ENCODE data around the gene PRKD3.
"Not testable (repeated sequence)": the region's sequence is repeated elsewhere in the genome, so short reads cannot be mapped to it uniquely, and the experiment has no call there.

Gene PRKD3

DNA sequence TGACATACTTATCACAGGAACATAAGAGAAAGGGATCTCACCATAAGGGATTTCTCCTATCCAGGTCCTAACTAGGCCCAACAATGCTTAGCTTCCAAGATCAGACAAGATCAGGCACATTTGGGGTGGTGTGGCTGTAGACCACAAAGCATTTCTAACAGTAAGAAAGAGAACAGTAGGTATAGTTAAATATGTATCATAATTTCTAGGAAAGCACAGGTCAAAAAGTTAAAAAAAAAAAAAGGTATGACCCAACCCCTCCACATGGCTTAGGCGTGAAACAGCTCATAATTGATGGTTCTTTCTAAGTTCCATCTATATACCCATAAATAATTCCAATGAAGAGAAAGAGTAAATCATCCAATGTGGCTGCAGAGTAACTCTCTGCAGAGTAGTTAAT lies 6.9 kb downstream of the PRKD3 start:
- in situ Hi-C loops (cut with MboI; ENCODE audit: low sequenced_read_pairs): no loop called here

DNA sequence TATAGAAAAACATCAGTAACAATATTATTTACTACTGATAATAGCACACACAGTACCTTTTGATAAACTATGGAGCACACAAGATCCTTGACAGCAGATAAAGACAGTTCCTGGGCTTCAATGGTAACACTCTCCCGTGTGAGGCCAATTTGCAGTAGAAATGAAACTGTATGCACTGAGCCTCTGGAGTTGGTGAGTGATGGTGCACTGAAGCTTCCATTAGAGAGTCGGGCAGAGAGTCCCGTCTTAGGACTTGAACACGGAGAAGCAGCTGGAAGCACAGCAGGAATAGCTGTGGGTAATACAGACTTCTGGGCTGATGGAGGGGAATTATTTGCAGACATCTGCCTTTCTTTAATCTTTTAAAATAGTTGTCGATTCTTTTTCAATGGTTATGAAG lies 8.5 kb downstream of the PRKD3 start:
- in situ Hi-C loops (cut with MboI; ENCODE audit: low sequenced_read_pairs): no loop called here

DNA sequence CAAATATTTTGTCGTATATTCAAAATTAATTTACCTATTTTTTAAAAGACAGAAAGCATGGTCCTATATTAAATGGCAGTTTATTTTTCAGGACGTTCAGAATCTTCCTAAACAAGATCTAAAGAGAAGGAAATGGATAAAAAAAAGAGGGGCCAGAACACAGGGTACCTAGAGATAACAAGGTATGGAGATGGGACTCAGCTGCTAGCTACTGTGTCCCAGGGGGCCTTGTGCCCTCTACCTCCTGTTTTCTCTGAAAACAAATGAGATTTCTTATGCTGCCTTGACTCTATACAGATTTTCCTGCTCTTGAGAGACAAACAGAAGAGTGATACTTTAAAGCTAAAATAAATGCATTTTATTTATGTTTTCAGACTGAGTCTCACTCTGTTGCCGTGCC lies 9.3 kb downstream of the PRKD3 start:
- in situ Hi-C loops (cut with MboI; ENCODE audit: low sequenced_read_pairs): no loop called here

DNA sequence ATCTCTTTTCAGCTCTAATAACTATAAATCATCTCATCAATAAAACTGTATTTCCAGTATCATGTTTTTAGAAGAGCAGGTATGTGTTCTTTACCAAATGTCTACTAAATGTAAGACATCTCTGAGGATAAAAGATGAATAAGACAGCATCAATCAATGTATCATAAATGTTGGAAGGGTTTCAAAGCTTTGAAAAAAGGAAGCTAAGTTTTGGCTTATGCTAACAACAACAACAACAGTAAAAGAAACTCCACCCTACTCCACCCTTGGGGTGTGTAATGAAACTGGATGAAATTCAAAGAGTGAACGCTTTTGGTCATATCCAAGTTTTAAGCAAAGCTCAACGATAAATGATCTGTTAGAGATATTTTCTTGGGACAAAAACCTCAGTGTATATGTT lies 17.1 kb downstream of the PRKD3 start:
- in situ Hi-C loops (cut with MboI; ENCODE audit: low sequenced_read_pairs): no loop called here

DNA sequence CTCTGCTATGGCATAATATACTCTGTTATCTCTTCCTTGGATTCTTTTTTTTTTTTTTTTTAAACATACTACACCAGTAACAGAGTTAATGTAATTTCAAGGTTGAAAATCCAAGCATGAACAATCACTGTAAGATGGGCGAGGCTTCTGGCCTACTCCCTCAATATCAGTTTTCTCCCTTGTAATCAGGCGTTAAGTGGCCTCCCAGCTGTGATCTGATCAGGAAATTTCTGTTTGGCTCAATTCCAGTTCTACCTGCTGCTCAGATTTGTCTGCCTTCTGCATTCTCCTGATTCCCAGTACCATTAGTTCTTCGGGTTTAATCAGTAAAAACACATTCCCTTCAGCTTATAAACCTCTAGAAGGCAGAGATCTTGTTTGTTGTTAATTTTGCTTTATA lies 18.6 kb downstream of the PRKD3 start:
- in situ Hi-C loops (cut with MboI; ENCODE audit: low sequenced_read_pairs): no loop called here

DNA sequence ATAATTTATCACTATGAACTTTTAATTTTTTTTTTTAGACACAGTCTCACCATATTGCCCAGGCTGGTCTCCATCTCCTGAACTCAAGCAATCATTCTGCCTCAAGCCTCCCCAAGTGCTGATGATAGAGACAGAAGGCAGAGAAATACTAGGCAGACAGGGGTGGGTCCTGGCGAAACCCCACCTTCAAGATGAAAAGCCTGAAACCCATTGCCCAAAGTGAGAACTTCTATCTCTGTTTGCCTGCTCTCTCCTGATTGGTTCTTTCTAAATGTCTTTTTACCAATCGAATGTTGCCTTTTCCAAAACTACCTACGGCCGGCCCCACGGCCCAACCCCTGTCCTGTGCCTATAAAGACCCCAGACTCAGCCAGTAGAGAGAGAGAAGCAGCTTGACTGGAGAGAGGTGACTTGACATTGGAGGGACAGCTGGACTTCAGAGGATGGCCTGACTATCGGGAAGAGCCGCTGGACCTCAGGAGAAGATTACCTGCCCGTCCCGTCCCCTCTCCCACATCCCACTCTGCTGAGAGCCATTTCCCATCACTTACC lies 21.9 kb downstream of the PRKD3 start:
- in situ Hi-C loops (cut with MboI; ENCODE audit: low sequenced_read_pairs): no loop called here

DNA sequence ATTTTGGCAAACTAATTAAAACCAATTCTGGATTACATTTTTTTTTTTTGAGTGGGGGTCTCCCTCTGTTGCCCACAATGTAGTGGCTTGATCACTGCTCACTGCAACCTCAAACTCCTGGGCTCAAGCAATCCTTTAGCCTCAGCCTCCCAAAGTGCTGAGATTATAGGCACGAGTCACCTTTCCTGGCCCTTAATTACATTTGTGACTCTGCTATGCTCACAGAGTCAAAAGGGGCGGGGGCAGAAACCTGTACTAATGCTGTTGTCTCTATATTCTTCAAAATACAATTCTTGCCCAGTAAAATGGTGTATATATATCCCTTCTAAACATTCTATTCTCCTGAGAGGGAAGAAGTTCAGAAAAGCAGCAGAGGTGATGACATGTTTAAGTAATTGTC lies 23.2 kb downstream of the PRKD3 start:
- in situ Hi-C loops (cut with MboI; ENCODE audit: low sequenced_read_pairs): no loop called here

DNA sequence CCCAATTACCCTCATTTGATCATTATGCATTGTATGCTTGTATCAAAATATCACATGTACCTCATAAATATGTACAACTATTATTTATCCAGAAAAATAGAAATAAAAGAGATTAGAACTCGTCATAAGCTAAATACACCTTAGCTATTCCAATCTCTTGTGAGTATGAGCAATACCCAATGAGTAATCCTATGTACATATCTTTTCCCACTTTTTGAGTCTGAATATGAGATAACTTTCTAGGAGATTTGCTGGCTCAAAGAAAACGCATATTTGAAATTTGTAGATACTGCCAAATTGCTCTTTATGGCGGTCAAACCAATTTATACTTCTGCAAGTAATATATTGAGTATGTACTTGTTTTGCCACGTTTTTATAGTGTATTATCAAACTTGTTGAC lies 24.1 kb downstream of the PRKD3 start:
- in situ Hi-C loops (cut with MboI; ENCODE audit: low sequenced_read_pairs): no loop called here

DNA sequence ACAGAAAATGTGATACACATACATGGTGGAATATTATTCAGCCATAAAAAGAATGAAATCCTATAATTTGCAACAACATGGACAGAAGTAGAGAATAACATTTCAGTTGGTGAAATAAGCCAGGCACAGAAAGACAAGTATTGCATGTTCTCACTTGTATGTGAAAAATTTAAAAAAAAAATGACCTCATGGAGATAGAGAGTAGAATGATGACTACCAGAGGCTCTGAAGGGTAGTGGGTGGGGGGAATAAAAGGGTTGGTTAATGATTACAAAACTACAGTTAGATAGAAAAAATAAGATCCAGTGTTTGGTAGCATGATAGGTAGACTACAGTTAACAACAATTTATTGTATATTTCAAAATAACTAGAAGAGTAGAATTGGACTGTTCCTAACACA lies 24.5 kb downstream of the PRKD3 start:
- in situ Hi-C loops (cut with MboI; ENCODE audit: low sequenced_read_pairs): no loop called here

DNA sequence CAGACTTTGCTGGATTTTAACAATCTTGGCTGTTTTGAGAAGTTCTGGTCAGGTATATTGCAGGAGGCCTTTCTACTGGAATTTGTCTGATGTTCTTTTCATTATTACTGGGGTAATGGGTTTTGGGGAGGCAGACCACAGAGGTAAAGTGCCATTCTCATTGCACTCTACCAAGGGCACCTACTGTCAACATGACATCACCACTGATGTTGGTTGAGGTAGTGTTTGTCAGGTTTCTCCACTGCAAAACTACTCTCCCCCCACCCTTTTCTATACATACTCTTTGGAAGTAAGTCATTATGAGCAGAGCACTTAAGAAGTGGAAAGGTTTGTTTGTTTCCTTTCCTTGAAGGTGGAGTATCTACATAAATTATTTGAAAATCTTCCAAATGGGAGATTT lies 27.0 kb downstream of the PRKD3 start:
- in situ Hi-C loops (cut with MboI; ENCODE audit: low sequenced_read_pairs): no loop called here

DNA sequence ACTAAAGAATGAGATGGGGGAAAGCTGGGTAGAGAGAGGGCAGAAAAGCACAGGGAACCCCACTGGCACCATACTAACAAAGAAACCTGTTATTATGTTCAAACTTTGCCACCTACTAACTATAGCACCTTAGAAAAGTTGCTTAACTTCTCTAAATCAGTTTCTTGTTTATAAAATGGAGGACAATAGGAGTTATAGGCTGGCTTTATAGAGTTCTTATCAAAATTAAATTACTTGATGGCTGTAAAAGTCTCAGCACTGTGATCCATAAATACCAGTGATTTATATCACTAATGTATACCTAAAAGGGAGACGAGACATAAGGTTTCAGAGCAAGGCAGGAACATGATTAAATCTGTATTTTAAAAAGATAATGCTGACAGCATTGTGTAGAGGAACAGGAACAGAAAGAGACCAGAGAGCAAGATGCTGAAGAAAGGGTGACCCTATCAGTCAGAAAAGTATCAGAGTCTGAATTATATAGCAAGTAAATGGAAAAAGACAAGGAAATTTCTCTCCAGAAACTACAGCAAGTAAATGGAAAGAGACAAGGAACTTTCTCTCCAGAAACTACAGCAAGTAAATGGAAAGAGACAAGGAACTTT lies 29.1 kb downstream of the PRKD3 start:
- in situ Hi-C loops (cut with MboI; ENCODE audit: low sequenced_read_pairs): no loop called here

DNA sequence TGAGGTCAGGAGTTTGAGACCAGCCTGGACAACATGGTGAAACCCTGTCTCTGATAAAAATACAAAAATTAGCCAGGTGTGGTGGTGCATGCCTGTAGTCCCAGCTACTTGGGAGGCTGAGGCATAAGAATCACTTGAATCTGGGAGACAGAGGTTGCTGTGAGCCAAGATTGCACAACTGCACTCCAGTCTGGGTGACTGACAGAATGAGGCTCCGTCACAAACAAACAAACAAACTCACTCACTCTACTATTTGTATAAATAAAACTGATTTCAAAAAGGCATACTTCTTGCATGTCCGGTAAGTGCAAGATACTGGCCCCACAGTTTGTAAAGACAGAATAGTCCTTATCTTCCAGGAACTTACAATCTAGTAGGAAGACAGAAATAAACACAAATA lies 29.8 kb downstream of the PRKD3 start:
- in situ Hi-C loops (cut with MboI; ENCODE audit: low sequenced_read_pairs): not testable (repeated sequence)

DNA sequence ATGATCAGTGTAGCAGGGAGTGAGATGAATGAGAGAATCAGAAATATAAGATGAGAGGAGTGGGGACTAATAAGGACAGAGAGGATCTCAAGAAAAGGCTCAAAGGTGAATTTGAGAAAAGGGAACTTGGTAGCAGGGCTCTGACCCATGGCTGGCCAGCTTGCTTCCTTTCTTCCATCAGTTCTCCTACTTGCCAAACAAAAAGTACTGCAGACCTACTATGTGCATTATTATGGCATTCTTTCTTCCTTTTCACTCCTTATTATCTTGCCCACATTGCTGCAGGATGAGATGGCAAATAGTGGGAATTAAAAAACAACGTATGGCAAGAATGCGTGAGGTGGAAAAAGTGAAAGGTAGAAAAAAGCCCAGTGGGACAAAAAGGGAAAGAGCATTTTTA lies 33.0 kb downstream of the PRKD3 start:
- in situ Hi-C loops (cut with MboI; ENCODE audit: low sequenced_read_pairs): no loop called here

DNA sequence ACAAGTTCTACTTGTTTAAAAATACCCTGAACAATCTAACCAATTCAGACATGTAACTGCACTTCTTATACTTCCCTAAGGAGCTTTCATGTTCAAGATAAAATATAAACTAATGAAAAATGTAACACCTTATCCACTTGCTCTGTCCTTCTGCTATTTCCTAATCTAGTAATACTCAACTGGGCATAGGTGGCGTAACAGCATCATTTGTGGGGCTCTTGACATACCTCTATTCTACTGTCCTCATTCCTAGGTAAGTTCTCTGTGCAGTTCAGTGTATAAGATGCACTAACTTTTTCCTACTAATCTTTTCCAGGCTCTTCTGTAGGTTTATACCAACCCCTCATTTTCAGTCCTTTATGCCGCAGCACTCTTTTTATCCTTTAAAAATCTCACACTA lies 36.7 kb downstream of the PRKD3 start:
- in situ Hi-C loops (cut with MboI; ENCODE audit: low sequenced_read_pairs): no loop called here

DNA sequence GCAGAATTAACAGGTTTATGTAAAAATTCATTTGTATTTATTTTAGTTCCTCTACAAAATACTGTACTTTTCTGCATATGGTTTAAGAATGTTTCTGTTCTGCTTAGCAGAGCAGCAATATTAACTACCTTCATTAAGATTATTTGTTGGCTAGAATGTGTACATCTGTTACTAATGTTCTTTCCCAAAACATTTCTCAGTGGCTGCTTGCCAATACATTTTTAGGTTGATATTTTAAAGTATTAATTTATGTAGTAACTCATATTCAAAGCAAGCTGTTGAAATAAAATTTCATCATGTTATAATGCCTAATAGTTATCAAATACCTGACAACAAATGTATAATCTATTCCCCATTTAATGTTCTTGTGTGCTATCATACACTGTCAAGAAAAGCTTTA lies 40.3 kb downstream of the PRKD3 start:
- in situ Hi-C loops (cut with MboI; ENCODE audit: low sequenced_read_pairs): no loop called here

DNA sequence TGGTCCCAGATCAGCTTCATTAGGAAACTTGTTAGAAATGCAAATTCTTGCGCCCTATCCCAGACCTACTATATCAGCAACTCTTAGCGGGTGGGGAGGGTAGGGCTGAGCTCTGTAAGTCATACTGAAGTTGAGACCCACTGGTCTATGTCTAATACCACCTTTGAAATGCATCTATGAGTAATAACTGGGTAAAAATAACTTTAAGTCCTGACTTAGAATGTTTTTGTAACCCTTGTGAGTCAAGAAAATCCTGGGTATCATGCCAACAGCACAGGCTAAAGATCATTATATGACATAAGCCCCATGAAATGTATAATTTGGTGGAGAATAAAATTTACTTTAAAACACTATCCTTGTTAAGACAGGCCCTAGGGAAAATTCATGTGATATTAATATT lies 41.4 kb downstream of the PRKD3 start:
- in situ Hi-C loops (cut with MboI; ENCODE audit: low sequenced_read_pairs): no loop called here

DNA sequence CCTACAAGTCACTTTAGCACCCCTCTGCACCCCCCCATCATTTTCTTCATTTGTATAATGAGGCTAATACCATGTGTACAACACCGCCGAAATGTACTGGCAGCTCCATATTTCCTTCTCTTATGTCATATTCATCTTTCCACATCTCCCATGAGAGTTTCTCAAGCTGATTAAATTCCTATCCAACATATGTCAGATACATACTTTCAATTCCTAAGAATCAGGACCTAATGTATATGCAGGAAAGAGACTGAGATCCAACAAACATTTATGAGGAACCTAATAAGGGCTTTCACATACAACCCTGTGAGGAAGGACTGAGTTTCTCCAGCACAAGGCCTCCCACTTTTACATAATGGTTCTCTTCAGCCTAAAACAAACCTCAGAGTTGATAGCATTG lies 41.9 kb downstream of the PRKD3 start:
- in situ Hi-C loops (cut with MboI; ENCODE audit: low sequenced_read_pairs): no loop called here

DNA sequence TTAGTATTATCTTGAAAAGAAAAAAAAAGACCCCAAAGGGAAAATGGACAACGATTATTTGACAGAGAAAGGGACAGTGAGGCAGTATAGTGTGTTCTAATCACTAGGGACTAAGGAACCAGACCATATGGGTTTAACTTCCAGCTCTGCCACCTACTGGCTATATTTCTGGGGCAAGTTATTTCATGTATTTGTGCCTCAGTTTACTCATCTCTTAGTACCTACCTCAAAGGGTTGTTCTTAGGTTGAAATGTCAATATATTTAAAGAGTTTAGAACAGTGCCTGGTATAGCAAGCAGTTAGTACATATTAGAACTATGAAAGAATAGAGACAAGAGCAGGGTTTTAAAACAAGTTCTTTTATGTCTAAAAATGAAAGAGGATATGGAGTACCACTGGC lies 42.7 kb downstream of the PRKD3 start:
- in situ Hi-C loops (cut with MboI; ENCODE audit: low sequenced_read_pairs): no loop called here

DNA sequence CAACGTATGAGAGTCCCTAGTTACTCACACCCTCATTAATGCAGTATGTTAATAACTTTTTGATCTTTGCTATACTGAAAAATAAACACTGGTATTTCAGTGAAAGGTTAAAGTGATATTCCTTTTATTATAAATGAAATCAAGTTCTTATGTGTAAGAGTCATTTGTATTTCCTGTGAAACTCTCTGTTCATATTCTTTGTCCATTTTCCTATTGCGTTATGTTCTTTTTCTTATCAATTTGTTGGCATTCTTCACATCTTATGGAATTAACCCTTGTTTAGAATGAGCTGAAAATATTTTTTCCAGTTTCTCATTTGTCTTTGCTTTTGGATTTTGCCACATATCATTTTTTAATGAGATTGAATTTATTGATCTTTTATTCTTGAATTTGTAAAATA lies 48.3 kb downstream of the PRKD3 start:
- in situ Hi-C loops (cut with MboI; ENCODE audit: low sequenced_read_pairs): no loop called here
